HG03135 (cell line): Measurements from ENCODE around the gene PRPF8.

Experiments
- ATAC-seq: cut with Tn5 transposase; IDR thresholded peaks from one replicate; pipeline ENCODE4 v1.9.1; 2021; ENCODE audit warnings: mild to moderate bottlenecking, moderate library complexity; ENCODE audit not compliant: unreplicated experiment

PRPF8 gene

GRCh38 chr17:1646199-1646875 lies 38.3 kb downstream of the PRPF8 start:
- no peak for ATAC-seq

- no peak for ATAC-seq
Measured at GRCh38 chr17:1645207-1646171, 39.2 kb downstream of the PRPF8 start, which contains the start of gene SCARF1. SCARF1 (minus strand) TSS chr17:1645732; CDS start chr17:1645697, 35 bp downstream.

- ATAC-seq = no peak
Measured at GRCh38 chr17:1644493-1645206, 40.0 kb downstream of the PRPF8 start.

- no peak for ATAC-seq
Measured at GRCh38 chr17:1643999-1644492, 40.6 kb downstream of the PRPF8 start.

- ATAC-seq = no peak
Measured at GRCh38 chr17:1643293-1643998, 41.2 kb downstream of the PRPF8 start.

GRCh38 chr17:1641065-1641403 lies 43.6 kb downstream of the PRPF8 start:
- ATAC-seq = no peak

GRCh38 chr17:1640329-1641064 lies 44.2 kb downstream of the PRPF8 start:
- no peak for ATAC-seq

GRCh38 chr17:1639549-1640180 lies 45.0 kb downstream of the PRPF8 start:
- no peak for ATAC-seq

GRCh38 chr17:1638624-1639300 lies 45.9 kb downstream of the PRPF8 start:
- no peak for ATAC-seq

GRCh38 chr17:1638171-1638590 lies 46.5 kb downstream of the PRPF8 start:
- ATAC-seq = no peak

GRCh38 chr17:1636732-1637285 lies 47.9 kb downstream of the PRPF8 start:
- ATAC-seq = no peak

GRCh38 chr17:1635675-1636465 lies 48.8 kb downstream of the PRPF8 start:
- no peak for ATAC-seq

GRCh38 chr17:1634841-1635650 lies 49.6 kb downstream of the PRPF8 start:
- no peak for ATAC-seq

GRCh38 chr17:1630662-1631061 lies 54.0 kb downstream of the PRPF8 start:
- ATAC-seq = no peak

- no peak for ATAC-seq
Measured at GRCh38 chr17:1629504-1630310, 55.0 kb downstream of the PRPF8 start.

- ATAC-seq = peak; percentile 54
Measured at GRCh38 chr17:1628856-1629503, 55.7 kb downstream of the PRPF8 start.
